ENCODE data around the gene LRRD1.
"Not testable (repeated sequence)": the region's sequence is repeated elsewhere in the genome, so short reads cannot be mapped to it uniquely, and the experiment has no call there.

LRRD1 gene

GRCh38 chr7:92155108-92155739 is 23.7 kb downstream of the LRRD1 start:
- TF ChIP-seq, protein P1, sequence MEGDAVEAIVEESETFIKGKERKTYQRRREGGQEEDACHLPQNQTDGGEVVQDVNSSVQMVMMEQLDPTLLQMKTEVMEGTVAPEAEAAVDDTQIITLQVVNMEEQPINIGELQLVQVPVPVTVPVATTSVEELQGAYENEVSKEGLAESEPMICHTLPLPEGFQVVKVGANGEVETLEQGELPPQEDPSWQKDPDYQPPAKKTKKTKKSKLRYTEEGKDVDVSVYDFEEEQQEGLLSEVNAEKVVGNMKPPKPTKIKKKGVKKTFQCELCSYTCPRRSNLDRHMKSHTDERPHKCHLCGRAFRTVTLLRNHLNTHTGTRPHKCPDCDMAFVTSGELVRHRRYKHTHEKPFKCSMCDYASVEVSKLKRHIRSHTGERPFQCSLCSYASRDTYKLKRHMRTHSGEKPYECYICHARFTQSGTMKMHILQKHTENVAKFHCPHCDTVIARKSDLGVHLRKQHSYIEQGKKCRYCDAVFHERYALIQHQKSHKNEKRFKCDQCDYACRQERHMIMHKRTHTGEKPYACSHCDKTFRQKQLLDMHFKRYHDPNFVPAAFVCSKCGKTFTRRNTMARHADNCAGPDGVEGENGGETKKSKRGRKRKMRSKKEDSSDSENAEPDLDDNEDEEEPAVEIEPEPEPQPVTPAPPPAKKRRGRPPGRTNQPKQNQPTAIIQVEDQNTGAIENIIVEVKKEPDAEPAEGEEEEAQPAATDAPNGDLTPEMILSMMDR (IDR thresholded peaks at IDR 0.05; ENCODE audit: low read depth, low read length), result no peak
- H3K4me3 ChIP-seq (ENCODE audit: low read depth, low read length), result no peak overlapping the region

- TF ChIP-seq, protein P1 (IDR thresholded peaks at IDR 0.05; ENCODE audit: low read depth, low read length), result no peak
Observed at GRCh38 chr7:92150450-92151017, 28.4 kb downstream of the LRRD1 start.

GRCh38 chr7:92149736-92150239 is 29.2 kb downstream of the LRRD1 start:
- no peak overlapping the region for H3K4me3 ChIP-seq (ENCODE audit: low read depth, low read length)
- TF ChIP-seq, protein P1 (IDR thresholded peaks at IDR 0.05; ENCODE audit: low read depth, low read length), result no peak

More at GRCh38 chr7:92150450-92151017, 28.4 kb downstream of the LRRD1 start:
- H3K4me3 ChIP-seq (ENCODE audit: low read depth, low read length), result no peak overlapping the region

- H3K4me3 ChIP-seq (ENCODE audit: low read depth, low read length), result not testable (repeated sequence)
Observed at GRCh38 chr7:92143192-92143880, 35.6 kb downstream of the LRRD1 start.

DNA sequence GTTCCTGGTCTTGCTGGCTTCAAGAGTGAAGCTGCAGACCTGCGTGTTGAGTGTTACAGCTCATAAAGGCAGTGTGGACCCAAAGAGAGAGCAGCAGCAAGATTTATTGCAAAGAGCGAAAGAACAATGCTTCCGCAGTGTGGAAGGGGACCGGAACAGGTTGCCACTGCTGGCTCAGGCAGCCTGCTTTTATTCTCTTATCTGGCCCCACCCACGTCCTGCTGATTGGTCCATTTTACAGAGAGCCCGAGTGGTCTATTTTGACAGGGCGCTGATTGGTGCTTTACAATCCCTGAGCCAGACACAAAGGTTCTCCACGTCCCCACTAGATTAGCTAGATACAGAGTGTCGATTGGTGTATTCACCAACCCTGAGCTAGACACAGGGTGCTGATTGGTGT is 36.2 kb downstream of the LRRD1 start:
- not testable (repeated sequence) for H3K4me3 ChIP-seq (ENCODE audit: low read depth, low read length)

DNA sequence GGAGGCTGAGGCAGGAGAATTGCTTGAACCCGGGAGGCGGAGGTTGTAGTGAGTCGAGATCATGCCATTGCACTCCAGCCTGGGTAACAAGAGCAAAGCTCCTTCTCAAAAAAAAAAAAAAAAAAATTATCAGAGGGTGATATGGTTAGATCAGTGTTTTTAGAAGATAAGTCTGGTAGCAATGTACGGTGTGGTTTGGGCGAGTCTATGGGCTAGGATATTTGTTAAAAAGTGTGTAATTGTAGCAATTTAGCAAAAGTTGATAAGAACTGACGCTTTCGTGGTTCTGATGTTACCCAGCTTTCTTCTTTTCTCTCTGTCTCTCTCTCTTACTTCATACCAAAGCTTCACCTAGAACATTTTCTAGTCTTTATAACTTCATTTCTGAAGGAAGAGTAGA is 37.8 kb downstream of the LRRD1 start:
- no peak overlapping the region for H3K4me3 ChIP-seq (ENCODE audit: low read depth, low read length)

GRCh38 chr7:92137557-92137956 is 41.4 kb downstream of the LRRD1 start:
- TF ChIP-seq, protein P1 (IDR thresholded peaks at IDR 0.05; ENCODE audit: low read depth, low read length), result no peak

More for the DNA sequence above, 37.8 kb downstream of the LRRD1 start:
- TF ChIP-seq, protein P1 (IDR thresholded peaks at IDR 0.05; ENCODE audit: low read depth, low read length), result no peak

More at GRCh38 chr7:92137557-92137956, 41.4 kb downstream of the LRRD1 start:
- no peak overlapping the region for H3K4me3 ChIP-seq (ENCODE audit: low read depth, low read length)

Measured in WI38 (cell line).